ENCODE results near the gene LYRM2. TPM values are rescaled to one million over a fixed set of nuclear protein-coding genes. Genes with fewer than 3 reads are reported as not detected.

The LYRM2 gene
- total RNA-seq, 4 donors from 2014 or later: 10.3 to 24.8 (median 11.5) TPM

DNA sequence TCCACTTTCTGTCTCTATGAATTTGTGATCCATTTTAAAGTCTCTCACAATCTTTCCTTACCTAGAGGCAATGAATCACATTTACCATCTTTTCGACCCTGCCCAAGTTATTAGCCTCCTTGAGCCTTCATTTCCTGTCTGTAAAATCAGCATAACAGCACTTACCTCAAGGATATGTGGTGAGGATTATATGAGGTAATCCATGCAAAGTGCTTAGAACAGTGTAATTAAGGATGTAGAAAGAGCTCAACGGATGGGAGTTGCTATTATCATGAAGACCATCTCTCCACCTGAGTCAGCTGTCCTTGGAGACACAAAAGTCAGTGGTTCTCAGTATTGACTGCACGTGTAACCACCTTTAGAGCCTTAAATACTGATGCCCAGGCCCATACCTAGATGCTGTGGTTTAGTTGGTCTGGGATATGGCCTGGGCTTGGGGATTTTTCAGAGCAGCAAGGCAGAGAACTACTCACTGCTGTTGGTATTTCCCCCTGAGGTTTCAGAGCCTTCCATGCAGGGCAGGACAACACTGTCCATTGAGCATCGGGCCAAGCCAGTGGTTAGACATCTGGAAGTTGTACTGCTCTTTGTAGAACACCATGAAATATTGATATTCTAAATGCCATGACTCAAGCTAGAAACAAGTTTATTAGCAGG lies 55.8 kb downstream of the LYRM2 start:
- TF ChIP-seq, protein P1, sequence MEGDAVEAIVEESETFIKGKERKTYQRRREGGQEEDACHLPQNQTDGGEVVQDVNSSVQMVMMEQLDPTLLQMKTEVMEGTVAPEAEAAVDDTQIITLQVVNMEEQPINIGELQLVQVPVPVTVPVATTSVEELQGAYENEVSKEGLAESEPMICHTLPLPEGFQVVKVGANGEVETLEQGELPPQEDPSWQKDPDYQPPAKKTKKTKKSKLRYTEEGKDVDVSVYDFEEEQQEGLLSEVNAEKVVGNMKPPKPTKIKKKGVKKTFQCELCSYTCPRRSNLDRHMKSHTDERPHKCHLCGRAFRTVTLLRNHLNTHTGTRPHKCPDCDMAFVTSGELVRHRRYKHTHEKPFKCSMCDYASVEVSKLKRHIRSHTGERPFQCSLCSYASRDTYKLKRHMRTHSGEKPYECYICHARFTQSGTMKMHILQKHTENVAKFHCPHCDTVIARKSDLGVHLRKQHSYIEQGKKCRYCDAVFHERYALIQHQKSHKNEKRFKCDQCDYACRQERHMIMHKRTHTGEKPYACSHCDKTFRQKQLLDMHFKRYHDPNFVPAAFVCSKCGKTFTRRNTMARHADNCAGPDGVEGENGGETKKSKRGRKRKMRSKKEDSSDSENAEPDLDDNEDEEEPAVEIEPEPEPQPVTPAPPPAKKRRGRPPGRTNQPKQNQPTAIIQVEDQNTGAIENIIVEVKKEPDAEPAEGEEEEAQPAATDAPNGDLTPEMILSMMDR (IDR thresholded peaks at IDR 0.05): no peak
- no peak for TF ChIP-seq POLR2A (IDR thresholded peaks at IDR 0.05)
- no peaks in the 10 kb centered on the region for H3K36me3 ChIP-seq
- no peak overlapping the region for H3K27ac ChIP-seq
- H3K27me3 ChIP-seq: no peaks in the 10 kb centered on the region
- no peak overlapping the region for H3K4me3 ChIP-seq
- no peak for DNase-seq
- no peaks in the 10 kb centered on the region for H3K4me1 ChIP-seq
- no peaks in the 10 kb centered on the region for H3K9me3 ChIP-seq

DNA sequence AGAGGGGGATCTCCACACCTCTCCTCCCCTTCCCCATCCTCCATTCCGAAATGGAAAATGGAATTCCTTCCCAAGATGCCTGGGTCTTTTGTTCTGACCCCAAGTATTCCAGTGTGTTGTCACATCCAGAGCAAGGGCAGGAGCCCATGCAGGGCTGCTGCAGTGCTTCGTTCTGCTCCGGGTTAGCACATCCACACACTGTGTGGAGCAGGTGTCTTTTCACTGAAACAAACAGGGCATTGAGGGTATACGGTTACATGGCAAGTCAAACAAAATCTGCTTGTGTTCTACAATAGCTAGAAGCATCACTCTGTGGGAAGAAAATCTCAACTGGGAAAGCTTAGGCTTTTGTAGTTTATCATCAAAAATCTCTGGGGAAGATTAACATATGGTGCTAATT lies 56.9 kb downstream of the LYRM2 start:
- Histone ChIP-seq H3K36me3 (no peaks in the 10 kb centered on the region), H3K27ac (no peak overlapping the region), H3K4me3 (no peak overlapping the region), H3K27me3 (no peaks in the 10 kb centered on the region), H3K4me1 (no peaks in the 10 kb centered on the region), H3K9me3 (no peaks in the 10 kb centered on the region)
- no peak for TF ChIP-seq POLR2A (IDR thresholded peaks at IDR 0.05)
- TF ChIP-seq, protein P1 (IDR thresholded peaks at IDR 0.05): no peak
- DNase-seq: no peak

- H3K27ac ChIP-seq: no peak overlapping the region
- DNase-seq: no peak
- no peaks in the 10 kb centered on the region for H3K9me3 ChIP-seq
- H3K27me3 ChIP-seq: no peaks in the 10 kb centered on the region
- TF ChIP-seq, protein P1 (IDR thresholded peaks at IDR 0.05): no peak
- no peak for TF ChIP-seq POLR2A (IDR thresholded peaks at IDR 0.05)
- H3K36me3 ChIP-seq: no peaks in the 10 kb centered on the region
- H3K4me1 ChIP-seq: no peaks in the 10 kb centered on the region
- no peak overlapping the region for H3K4me3 ChIP-seq
Measured at GRCh38 chr6:89580997-89581666, 57.4 kb downstream of the LYRM2 start.

DNA sequence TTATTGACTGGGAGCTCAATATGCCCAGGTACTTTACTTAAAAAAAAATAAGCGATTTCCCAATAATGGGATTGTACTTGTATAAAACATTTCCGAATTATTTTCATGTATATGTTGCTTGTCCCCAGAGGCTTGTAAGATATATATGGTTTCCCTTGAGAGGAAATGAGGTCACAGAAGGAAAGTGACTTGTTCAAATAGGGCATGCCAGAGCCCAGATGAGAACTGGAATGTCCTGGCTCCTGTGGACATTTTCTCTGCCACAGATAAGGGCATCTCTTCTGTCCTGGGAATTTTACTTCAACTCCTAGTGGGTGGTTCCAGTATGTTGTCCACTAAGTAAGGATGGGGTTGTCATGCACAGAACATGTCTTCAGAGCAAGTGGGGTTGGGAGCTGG lies 63.0 kb downstream of the LYRM2 start:
- Histone ChIP-seq H3K27me3 (no peaks in the 10 kb centered on the region), H3K36me3 (no peaks in the 10 kb centered on the region), H3K4me3 (no peak overlapping the region), H3K4me1 (no peaks in the 10 kb centered on the region), H3K9me3 (no peaks in the 10 kb centered on the region), H3K27ac (no peak overlapping the region)
- no peak for TF ChIP-seq POLR2A (IDR thresholded peaks at IDR 0.05)
- TF ChIP-seq, protein P1 (IDR thresholded peaks at IDR 0.05): no peak
- no peak for DNase-seq

DNA sequence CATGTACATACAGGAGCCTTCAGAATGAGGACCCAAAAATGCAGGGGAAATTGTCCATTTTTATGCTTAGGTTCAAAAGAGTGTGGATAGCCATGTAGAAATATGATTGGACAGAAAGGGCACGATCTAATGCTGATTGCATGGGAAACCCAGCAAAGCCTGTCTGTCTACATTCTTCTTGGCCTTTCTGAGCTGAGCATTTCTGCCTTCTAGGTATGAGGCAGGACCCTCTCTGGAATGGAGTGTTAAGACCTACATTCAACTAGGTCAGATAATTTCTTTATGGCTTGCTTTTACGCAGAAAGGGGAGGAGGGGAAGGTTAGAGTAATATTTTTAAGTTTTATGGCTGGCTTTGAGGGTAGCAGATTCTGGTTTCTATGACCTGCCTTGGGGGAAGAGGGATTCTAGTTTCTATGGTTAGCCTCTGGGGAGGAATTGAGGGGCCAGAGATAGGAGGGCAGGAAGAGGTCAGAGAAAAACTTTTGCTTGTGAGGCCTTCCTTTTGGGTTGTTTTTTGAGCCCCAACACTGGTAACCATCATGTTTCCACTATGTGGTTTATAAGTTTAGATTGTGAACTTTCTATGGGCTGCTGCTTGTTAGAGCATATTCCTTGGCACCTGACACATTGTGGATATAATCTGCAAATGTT lies 63.5 kb downstream of the LYRM2 start:
- Histone ChIP-seq H3K4me3 (no peak overlapping the region), H3K9me3 (no peaks in the 10 kb centered on the region), H3K27ac (no peak overlapping the region), H3K27me3 (no peaks in the 10 kb centered on the region), H3K4me1 (no peaks in the 10 kb centered on the region), H3K36me3 (no peaks in the 10 kb centered on the region)
- DNase-seq: no peak
- TF ChIP-seq POLR2A (IDR thresholded peaks at IDR 0.05): no peak
- TF ChIP-seq, protein P1 (IDR thresholded peaks at IDR 0.05): no peak
